ENCODE results near the gene CHEK2. TPM values are rescaled to one million over a fixed set of nuclear protein-coding genes. Genes with fewer than 3 reads are reported as not detected.

The CHEK2 gene
- total RNA-seq, 2 donors from 2014 or later, result 67.5 to 72.3 TPM

DNA sequence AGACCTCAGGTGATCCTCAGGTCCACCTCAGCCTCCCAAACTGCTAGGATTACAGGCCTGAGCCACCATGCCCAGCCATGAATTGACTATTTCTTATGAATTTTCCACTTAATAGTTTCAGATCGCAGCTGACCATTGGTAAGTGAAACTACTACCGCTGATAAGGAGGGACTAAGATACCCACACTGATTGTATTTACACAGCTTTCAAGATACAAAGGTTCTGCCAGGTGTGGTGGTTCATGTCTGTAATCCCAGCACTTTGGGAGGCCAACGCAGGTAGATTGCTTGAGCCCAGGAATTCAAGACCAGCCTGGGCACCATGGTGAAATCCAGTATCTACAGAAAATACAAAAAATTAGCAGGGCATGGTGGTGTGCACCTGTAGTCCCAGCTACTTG, 3.9 kb downstream of the CHEK2 start:
- TF ChIP-seq CTCF (conservative IDR thresholded peaks at IDR 0.05), result no peak
- DNase-seq, result no peak
- H3K4me3 Mint-ChIP-seq, result peak overlapping the region; percentile 23
- Histone ChIP-seq H3K9ac (ENCODE audit: extremely low read depth, low read length, poor library complexity, severe bottlenecking) (peak overlapping the region; percentile 9), H3K4me1 (ENCODE audit: control insufficient read depth, insufficient read depth, low read length) (peaks cover 13% of the 10 kb centered on the region), H3K9me3 (ENCODE audit: control insufficient read depth, low read length) (no peaks in the 10 kb centered on the region), H3K27ac (ENCODE audit: low read depth, low read length) (no peak overlapping the region), H3K4me3 (ENCODE audit: low read length) (peak overlapping the region; percentile 2), H3K36me3 (ENCODE audit: control insufficient read depth, insufficient read depth, low read length) (peaks cover 15% of the 10 kb centered on the region), H3K27me3 (ENCODE audit: control insufficient read depth, insufficient read depth, low read length, poor library complexity, severe bottlenecking) (no peaks in the 10 kb centered on the region)
- H3K4me1 Mint-ChIP-seq, result peaks cover 49% of the 10 kb centered on the region
- 89 to 91% methylated on average over 1 to 3 of the region's 3 CpGs for WGBS, 2 experiments (ENCODE audit: insufficient coverage in 1 of 2, insufficient read length in 1 of 2)
- H3K27ac Mint-ChIP-seq, result peak overlapping the region; percentile 78
- H3K27me3 Mint-ChIP-seq (ENCODE audit: insufficient read depth), result no peaks in the 10 kb centered on the region
- peaks cover 20% of the 10 kb centered on the region for H3K36me3 Mint-ChIP-seq (ENCODE audit: low read depth)
- no peaks in the 10 kb centered on the region for H3K9me3 Mint-ChIP-seq

GRCh38 chr22:28736301-28737155, 5.1 kb downstream of the CHEK2 start:
- Histone ChIP-seq H3K4me1 (ENCODE audit: control insufficient read depth, insufficient read depth, low read length) (peaks cover 13% of the 10 kb centered on the region), H3K36me3 (ENCODE audit: control insufficient read depth, insufficient read depth, low read length) (peaks cover 17% of the 10 kb centered on the region), H3K9ac (ENCODE audit: extremely low read depth, low read length, poor library complexity, severe bottlenecking) (no peak overlapping the region), H3K27me3 (ENCODE audit: control insufficient read depth, insufficient read depth, low read length, poor library complexity, severe bottlenecking) (no peaks in the 10 kb centered on the region), H3K4me3 (ENCODE audit: low read length) (no peak overlapping the region), H3K27ac (ENCODE audit: low read depth, low read length) (no peak overlapping the region), H3K9me3 (ENCODE audit: control insufficient read depth, low read length) (no peaks in the 10 kb centered on the region)
- peak overlapping the region; percentile 29 for H3K4me3 Mint-ChIP-seq
- 42 to 66% methylated on average over 6 to 7 of the region's 7 CpGs for WGBS, 2 experiments (ENCODE audit: insufficient coverage in 1 of 2, insufficient read length in 1 of 2)
- H3K36me3 Mint-ChIP-seq (ENCODE audit: low read depth), result peaks cover 28% of the 10 kb centered on the region
- peak; percentile 61 for DNase-seq
- no peaks in the 10 kb centered on the region for H3K27me3 Mint-ChIP-seq (ENCODE audit: insufficient read depth)
- peak overlapping the region; percentile 78 for H3K27ac Mint-ChIP-seq
- no peak for TF ChIP-seq CTCF (conservative IDR thresholded peaks at IDR 0.05)
- H3K4me1 Mint-ChIP-seq, result peaks cover 47% of the 10 kb centered on the region
- no peaks in the 10 kb centered on the region for H3K9me3 Mint-ChIP-seq

DNA sequence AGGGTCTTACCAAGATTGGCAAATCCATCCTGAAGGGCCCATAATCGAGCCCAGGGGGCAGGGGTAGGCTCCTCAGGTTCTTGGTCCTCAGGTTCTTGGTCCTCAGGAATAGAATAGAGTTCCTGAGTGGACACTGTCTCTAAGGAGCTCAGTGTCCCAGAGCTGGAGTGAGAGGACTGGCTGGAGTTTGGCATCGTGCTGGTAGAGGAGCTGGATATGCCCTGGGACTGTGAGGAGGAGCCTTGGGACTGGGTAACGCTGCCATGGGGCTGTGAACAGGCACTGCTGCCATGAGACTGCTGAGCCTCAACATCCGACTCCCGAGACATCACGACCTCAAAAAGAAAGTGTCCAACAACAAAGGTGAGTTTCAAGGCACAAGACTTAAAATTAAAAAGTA, 7.2 kb downstream of the CHEK2 start:
- Mint-ChIP-seq H3K4me3 (no peak overlapping the region), H3K27me3 (ENCODE audit: insufficient read depth) (no peaks in the 10 kb centered on the region), H3K27ac (peak overlapping the region; percentile 87), H3K4me1 (peaks cover 42% of the 10 kb centered on the region), H3K36me3 (ENCODE audit: low read depth) (peaks cover 39% of the 10 kb centered on the region), H3K9me3 (no peaks in the 10 kb centered on the region)
- H3K27me3 ChIP-seq (ENCODE audit: control insufficient read depth, insufficient read depth, low read length, poor library complexity, severe bottlenecking), result no peaks in the 10 kb centered on the region
- H3K4me3 ChIP-seq (ENCODE audit: low read length), result no peak overlapping the region
- H3K27ac ChIP-seq (ENCODE audit: low read depth, low read length), result no peak overlapping the region
- no peaks in the 10 kb centered on the region for H3K9me3 ChIP-seq (ENCODE audit: control insufficient read depth, low read length)
- peaks cover 17% of the 10 kb centered on the region for H3K36me3 ChIP-seq (ENCODE audit: control insufficient read depth, insufficient read depth, low read length)
- 94 to 100% methylated on average over 3 to 6 of the region's 6 CpGs for WGBS, 2 experiments (ENCODE audit: insufficient coverage in 1 of 2, insufficient read length in 1 of 2)
- no peak overlapping the region for H3K9ac ChIP-seq (ENCODE audit: extremely low read depth, low read length, poor library complexity, severe bottlenecking)
- DNase-seq, result peak; percentile 48
- no peak for TF ChIP-seq CTCF (conservative IDR thresholded peaks at IDR 0.05)
- H3K4me1 ChIP-seq (ENCODE audit: control insufficient read depth, insufficient read depth, low read length), result peaks cover 13% of the 10 kb centered on the region
